ENCODE results near the gene SULT2A1.
"Not testable (repeated sequence)": the region's sequence is repeated elsewhere in the genome, so short reads cannot be mapped to it uniquely, and the experiment has no call there.

SULT2A1 gene

DNA sequence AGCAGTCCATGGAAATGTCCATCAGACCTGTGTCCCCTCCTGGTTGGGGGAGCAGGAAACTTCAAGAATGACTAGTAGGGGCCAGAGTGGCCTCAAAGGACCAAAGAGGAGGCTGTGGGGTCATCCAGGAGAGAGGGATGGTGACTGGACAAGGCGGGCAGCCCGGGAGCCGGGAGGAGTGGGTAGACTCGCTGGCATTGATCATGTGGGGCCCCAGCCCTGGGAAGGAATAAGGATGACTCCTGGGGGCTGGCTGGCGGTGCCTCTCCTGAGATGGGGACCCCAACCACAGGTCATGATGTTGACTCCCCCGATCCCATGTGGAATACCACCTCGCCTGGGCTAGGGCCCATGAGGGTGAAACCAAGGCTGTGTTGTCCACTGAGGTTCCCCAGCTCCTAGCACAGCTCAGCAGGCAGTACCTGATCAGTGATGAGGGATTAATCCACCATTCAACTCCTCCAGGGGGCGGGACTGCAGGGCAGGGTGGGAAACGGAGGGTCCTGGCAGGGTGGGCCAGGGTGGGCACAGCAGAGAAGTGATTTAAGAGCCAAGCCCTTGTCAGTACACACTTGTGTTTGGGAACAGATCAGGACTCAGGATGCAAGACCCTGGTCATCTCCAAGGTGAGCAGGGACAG lies 27.3 kb downstream of the SULT2A1 start, which contains the start of gene TPRX2:
Gene TPRX2, plus strand, starts transcription at position 590 of the 640 bp plus-strand sequence. Its CDS starts 12 bp downstream, at position 602.
- not testable (repeated sequence) for H3K18ac ChIP-seq (ENCODE audit: low read length); H3K23ac ChIP-seq (ENCODE audit: low read length); H4K12ac ChIP-seq (ENCODE audit: low read depth, low read length); H2AFZ ChIP-seq (ENCODE audit: insufficient read depth, low read length, poor library complexity); H3K79me1 ChIP-seq (ENCODE audit: low read length); H3K4me2 ChIP-seq (ENCODE audit: low read length); H2BK12ac ChIP-seq (ENCODE audit: low read length); H3K4me1 ChIP-seq (ENCODE audit: control insufficient read depth in 1 of 2, insufficient read depth in 2 of 2, low read length in 2 of 2); H4K8ac ChIP-seq (ENCODE audit: low read depth, low read length); H3K79me2 ChIP-seq (ENCODE audit: control insufficient read depth, insufficient read depth, low read length, poor library complexity); H3K4me3 ChIP-seq (ENCODE audit: low read depth, low read length); H3K36me3 ChIP-seq (ENCODE audit: control insufficient read depth in 1 of 2, insufficient read depth in 2 of 2, low read length in 2 of 2); H3K27ac ChIP-seq (ENCODE audit: low read depth, low read length); H3K4ac ChIP-seq (ENCODE audit: low read depth, low read length); H4K91ac ChIP-seq (ENCODE audit: low read depth, low read length); H3K9me3 ChIP-seq (ENCODE audit: insufficient read depth, low read depth, low read length); H2AK5ac ChIP-seq (ENCODE audit: low read length); H2BK5ac ChIP-seq (ENCODE audit: low read depth, low read length, poor library complexity); H3K27me3 ChIP-seq (ENCODE audit: insufficient read depth, low read length); H3K9ac ChIP-seq (ENCODE audit: low read length); H3K14ac ChIP-seq (ENCODE audit: low read length); H2BK120ac ChIP-seq (ENCODE audit: insufficient read depth, low read length, poor library complexity); DNase-seq
- no CpG with 5 or more reads among the region's 9 CpGs for WGBS (ENCODE audit: extremely low coverage, insufficient coverage, insufficient read length)

DNA sequence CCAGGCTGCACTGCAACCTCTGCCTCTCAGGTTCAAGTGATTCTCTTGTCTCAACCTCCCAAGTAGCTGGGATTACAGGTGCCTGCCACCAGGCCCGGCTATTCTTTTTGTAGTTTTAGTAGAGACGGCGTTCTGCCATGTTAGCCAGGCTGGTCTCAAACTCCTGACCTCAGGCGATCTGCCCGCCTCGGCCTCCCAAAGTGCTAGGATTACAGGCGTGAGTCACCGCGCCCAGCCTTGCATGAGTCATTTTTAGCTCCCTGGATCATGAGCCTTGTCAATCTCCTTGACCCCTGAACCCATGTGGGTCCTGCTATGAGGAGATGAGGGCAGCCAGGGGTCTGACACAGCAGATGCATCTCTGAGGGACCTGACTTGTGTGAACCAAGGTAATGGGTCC lies 27.9 kb downstream of the SULT2A1 start:
- H4K12ac ChIP-seq (ENCODE audit: low read depth, low read length); H3K79me2 ChIP-seq (ENCODE audit: control insufficient read depth, insufficient read depth, low read length, poor library complexity); H3K18ac ChIP-seq (ENCODE audit: low read length); H2BK5ac ChIP-seq (ENCODE audit: low read depth, low read length, poor library complexity); H3K23ac ChIP-seq (ENCODE audit: low read length); H3K36me3 ChIP-seq (ENCODE audit: control insufficient read depth in 1 of 2, insufficient read depth in 2 of 2, low read length in 2 of 2); H3K14ac ChIP-seq (ENCODE audit: low read length); H3K27ac ChIP-seq (ENCODE audit: low read depth, low read length); H3K79me1 ChIP-seq (ENCODE audit: low read length); H3K27me3 ChIP-seq (ENCODE audit: insufficient read depth, low read length); H3K4ac ChIP-seq (ENCODE audit: low read depth, low read length); H3K4me1 ChIP-seq (ENCODE audit: control insufficient read depth in 1 of 2, insufficient read depth in 2 of 2, low read length in 2 of 2); H3K9ac ChIP-seq (ENCODE audit: low read length); H3K4me3 ChIP-seq (ENCODE audit: low read depth, low read length); H2BK120ac ChIP-seq (ENCODE audit: insufficient read depth, low read length, poor library complexity); H4K91ac ChIP-seq (ENCODE audit: low read depth, low read length); H2AK5ac ChIP-seq (ENCODE audit: low read length); H2AFZ ChIP-seq (ENCODE audit: insufficient read depth, low read length, poor library complexity); H2BK12ac ChIP-seq (ENCODE audit: low read length); H3K4me2 ChIP-seq (ENCODE audit: low read length); H4K8ac ChIP-seq (ENCODE audit: low read depth, low read length); H3K9me3 ChIP-seq (ENCODE audit: insufficient read depth, low read depth, low read length): not testable (repeated sequence)
- WGBS (ENCODE audit: extremely low coverage, insufficient coverage, insufficient read length): no CpG with 5 or more reads among the region's 9 CpGs
- DNase-seq: peak; percentile 75 to 78

DNA sequence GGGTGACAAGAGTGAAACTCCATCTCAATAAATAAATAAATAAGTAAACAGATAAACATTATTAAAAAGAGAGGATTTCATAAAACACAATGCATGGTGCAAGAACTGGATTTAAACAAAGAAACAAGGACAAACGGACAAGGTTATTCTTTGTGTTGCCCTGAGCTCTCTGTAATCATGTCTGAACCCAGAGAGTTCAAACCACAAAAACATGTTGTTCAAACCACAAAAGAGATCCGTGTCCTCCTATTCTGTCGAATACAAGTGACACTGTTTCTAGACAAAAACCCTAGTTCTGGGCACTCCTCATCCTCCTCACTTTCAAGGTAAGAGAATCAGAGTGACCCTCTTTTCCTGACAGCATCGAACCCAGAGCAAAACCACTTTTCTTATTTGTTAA lies 31.7 kb downstream of the SULT2A1 start:
- Histone ChIP-seq H3K27me3 (ENCODE audit: insufficient read depth, low read length) (no peaks in the 10 kb centered on the region), H2AFZ (ENCODE audit: insufficient read depth, low read length, poor library complexity) (no peak overlapping the region), H3K14ac (ENCODE audit: low read length) (no peak overlapping the region), H4K12ac (ENCODE audit: low read depth, low read length) (no peak overlapping the region), H3K18ac (ENCODE audit: low read length) (no peak overlapping the region), H2BK5ac (ENCODE audit: low read depth, low read length, poor library complexity) (no peak overlapping the region), H3K27ac (ENCODE audit: low read depth, low read length) (no peak overlapping the region), H4K91ac (ENCODE audit: low read depth, low read length) (no peak overlapping the region), H3K9ac (ENCODE audit: low read length) (no peak overlapping the region), H2BK12ac (ENCODE audit: low read length) (no peak overlapping the region), H3K4me3 (ENCODE audit: low read depth, low read length) (no peak overlapping the region), H2AK5ac (ENCODE audit: low read length) (no peak overlapping the region), H3K4me1 (ENCODE audit: control insufficient read depth in 1 of 2, insufficient read depth in 2 of 2, low read length in 2 of 2) (peaks cover 2 to 8% of the 10 kb centered on the region in 2 experiments), H2BK120ac (ENCODE audit: insufficient read depth, low read length, poor library complexity) (no peak overlapping the region), H3K36me3 (ENCODE audit: control insufficient read depth in 1 of 2, insufficient read depth in 2 of 2, low read length in 2 of 2) (no peaks in the 10 kb centered on the region), H3K4me2 (ENCODE audit: low read length) (no peak overlapping the region), H4K8ac (ENCODE audit: low read depth, low read length) (no peak overlapping the region), H3K4ac (ENCODE audit: low read depth, low read length) (no peak overlapping the region), H3K9me3 (ENCODE audit: insufficient read depth, low read depth, low read length) (peaks cover 1% of the 10 kb centered on the region), H3K23ac (ENCODE audit: low read length) (no peak overlapping the region), H3K79me2 (ENCODE audit: control insufficient read depth, insufficient read depth, low read length, poor library complexity) (no peaks in the 10 kb centered on the region), H3K79me1 (ENCODE audit: low read length) (peaks cover 1% of the 10 kb centered on the region)
- DNase-seq: no peak
- no CpG with 5 or more reads among the region's 4 CpGs for WGBS (ENCODE audit: extremely low coverage, insufficient coverage, insufficient read length)

DNA sequence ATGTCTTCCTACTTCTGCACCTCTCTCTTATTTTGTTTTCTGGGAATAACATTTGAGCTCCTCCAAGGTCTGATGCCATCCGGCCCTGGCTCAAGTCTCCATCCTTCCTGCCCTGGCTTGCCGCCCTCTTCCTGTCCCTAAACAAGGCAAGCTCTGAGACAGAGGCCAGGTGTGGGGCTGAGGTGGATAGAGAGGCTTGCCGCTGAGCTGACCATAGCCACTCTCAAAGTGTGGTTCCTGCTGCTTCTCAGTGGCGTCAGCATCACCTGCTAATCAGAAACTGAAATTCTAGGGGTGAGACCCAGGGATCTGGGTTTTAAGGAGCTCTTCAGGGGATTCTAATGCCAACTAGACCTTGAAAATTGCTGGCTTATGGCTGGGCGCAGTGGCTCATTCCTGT lies 33.1 kb downstream of the SULT2A1 start:
- H4K91ac ChIP-seq (ENCODE audit: low read depth, low read length): no peak overlapping the region
- no peak overlapping the region for H2AFZ ChIP-seq (ENCODE audit: insufficient read depth, low read length, poor library complexity)
- no peak overlapping the region for H3K4ac ChIP-seq (ENCODE audit: low read depth, low read length)
- no peaks in the 10 kb centered on the region for H3K27me3 ChIP-seq (ENCODE audit: insufficient read depth, low read length)
- H3K18ac ChIP-seq (ENCODE audit: low read length): no peak overlapping the region
- DNase-seq: no peak
- H3K4me2 ChIP-seq (ENCODE audit: low read length): no peak overlapping the region
- peaks cover 1% of the 10 kb centered on the region for H3K79me1 ChIP-seq (ENCODE audit: low read length)
- no peaks in the 10 kb centered on the region for H3K79me2 ChIP-seq (ENCODE audit: control insufficient read depth, insufficient read depth, low read length, poor library complexity)
- no peak overlapping the region for H3K23ac ChIP-seq (ENCODE audit: low read length)
- H3K4me3 ChIP-seq (ENCODE audit: low read depth, low read length): no peak overlapping the region
- no peak overlapping the region for H3K27ac ChIP-seq (ENCODE audit: low read depth, low read length)
- no peak overlapping the region for H4K12ac ChIP-seq (ENCODE audit: low read depth, low read length)
- H2BK5ac ChIP-seq (ENCODE audit: low read depth, low read length, poor library complexity): no peak overlapping the region
- no CpG with 5 or more reads among the region's 5 CpGs for WGBS (ENCODE audit: extremely low coverage, insufficient coverage, insufficient read length)
- H2BK120ac ChIP-seq (ENCODE audit: insufficient read depth, low read length, poor library complexity): no peak overlapping the region
- no peak overlapping the region for H4K8ac ChIP-seq (ENCODE audit: low read depth, low read length)
- no peaks in the 10 kb centered on the region for H3K36me3 ChIP-seq (ENCODE audit: control insufficient read depth in 1 of 2, insufficient read depth in 2 of 2, low read length in 2 of 2)
- H3K9ac ChIP-seq (ENCODE audit: low read length): no peak overlapping the region
- H2AK5ac ChIP-seq (ENCODE audit: low read length): no peak overlapping the region
- no peak overlapping the region for H3K14ac ChIP-seq (ENCODE audit: low read length)
- no peaks in the 10 kb centered on the region for H3K9me3 ChIP-seq (ENCODE audit: insufficient read depth, low read depth, low read length)
- no peak overlapping the region for H2BK12ac ChIP-seq (ENCODE audit: low read length)
- H3K4me1 ChIP-seq (ENCODE audit: control insufficient read depth in 1 of 2, insufficient read depth in 2 of 2, low read length in 2 of 2): peaks cover 7% of the 10 kb centered on the region in 2 experiments

Measured in trophoblast cell (in vitro differentiated cells and primary cell).